Activated T-cell treated with anti-CD3 and anti-CD28 coated beads for 24 hours (primary cell): ENCODE measurements around the gene RSRC1.
"Not testable (repeated sequence)": the region's sequence is repeated elsewhere in the genome, so short reads cannot be mapped to it uniquely, and the experiment has no call there.

ENCODE experiments used
- DNase-seq: peaks from one replicate; pipeline ENCODE4 v3.0.0-alpha.2; 2020; ENCODE audit warnings: low read depth

Gene RSRC1

DNA sequence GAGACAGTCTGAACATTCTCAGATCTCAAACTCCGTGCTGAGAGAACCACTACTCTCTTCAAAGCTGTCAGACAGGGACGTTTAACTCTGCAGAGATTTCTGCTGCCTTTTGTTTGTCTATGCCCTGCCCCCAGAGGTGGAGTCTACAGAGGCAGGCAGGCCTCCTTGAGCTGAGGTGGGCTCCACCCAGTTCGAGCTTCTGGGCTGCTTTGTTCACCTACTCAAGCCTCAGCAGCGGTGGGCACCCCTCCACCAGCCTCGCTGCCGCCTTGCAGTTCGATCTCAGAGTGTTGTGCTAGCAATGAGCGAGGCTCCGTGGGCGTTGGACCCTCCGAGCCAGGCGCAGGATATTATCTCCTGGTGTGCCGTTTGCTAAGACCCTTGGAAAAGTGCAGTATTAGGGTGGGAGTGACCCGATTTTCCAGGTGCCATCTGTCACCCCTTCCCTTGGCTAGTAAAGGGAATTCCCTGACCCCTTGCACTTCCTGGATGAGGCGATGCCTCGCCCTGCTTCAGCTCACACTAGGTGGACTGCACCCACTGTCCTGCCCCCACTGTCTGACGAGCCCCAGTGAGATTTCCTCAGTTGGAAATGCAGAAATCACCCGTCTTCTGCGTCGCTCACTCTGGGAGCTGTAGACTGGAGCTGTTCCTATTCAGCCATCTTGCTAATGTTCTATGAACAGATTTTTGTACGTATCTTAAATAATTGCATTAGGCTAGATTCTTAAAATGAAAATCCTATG lies 220.0 kb downstream of the RSRC1 start:
- DNase-seq = not testable (repeated sequence)

- DNase-seq = no peak
These were observed 221.0 kb downstream of the RSRC1 start for GRCh38 chr3:158330870-158331269.

- no peak for DNase-seq
These were observed 223.8 kb downstream of the RSRC1 start for GRCh38 chr3:158333736-158334135.

DNA sequence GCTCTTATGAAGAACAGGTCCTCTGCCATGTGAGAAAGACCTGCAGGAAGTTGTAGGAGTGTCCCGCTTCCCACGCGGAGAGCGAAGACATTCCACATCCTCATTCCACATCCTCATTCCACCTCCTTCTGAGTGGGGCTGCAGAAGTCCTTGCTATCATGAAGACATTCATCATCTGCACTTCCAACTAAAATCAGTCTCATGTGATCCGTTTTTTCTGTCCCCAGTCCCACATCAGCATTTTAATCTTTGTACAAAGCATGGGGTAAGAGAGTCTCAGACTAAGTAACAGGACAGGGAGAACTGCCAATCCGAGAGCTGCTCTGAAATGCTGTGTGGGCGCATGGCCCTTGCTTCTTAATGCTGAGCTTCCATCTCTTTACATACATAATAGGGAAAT lies 227.2 kb downstream of the RSRC1 start:
- DNase-seq = no peak

- DNase-seq = no peak
These were observed 229.7 kb downstream of the RSRC1 start for GRCh38 chr3:158339638-158340037.

- not testable (repeated sequence) for DNase-seq
These were observed 231.1 kb downstream of the RSRC1 start for GRCh38 chr3:158340951-158341350.

- no peak for DNase-seq
These were observed 238.1 kb downstream of the RSRC1 start for GRCh38 chr3:158347966-158348365.

GRCh38 chr3:158350971-158351370 lies 241.1 kb downstream of the RSRC1 start:
- no peak for DNase-seq

- no peak for DNase-seq
These were observed 242.7 kb downstream of the RSRC1 start for GRCh38 chr3:158352551-158352950.

- DNase-seq = no peak
These were observed 244.8 kb downstream of the RSRC1 start for GRCh38 chr3:158354713-158355112.

DNA sequence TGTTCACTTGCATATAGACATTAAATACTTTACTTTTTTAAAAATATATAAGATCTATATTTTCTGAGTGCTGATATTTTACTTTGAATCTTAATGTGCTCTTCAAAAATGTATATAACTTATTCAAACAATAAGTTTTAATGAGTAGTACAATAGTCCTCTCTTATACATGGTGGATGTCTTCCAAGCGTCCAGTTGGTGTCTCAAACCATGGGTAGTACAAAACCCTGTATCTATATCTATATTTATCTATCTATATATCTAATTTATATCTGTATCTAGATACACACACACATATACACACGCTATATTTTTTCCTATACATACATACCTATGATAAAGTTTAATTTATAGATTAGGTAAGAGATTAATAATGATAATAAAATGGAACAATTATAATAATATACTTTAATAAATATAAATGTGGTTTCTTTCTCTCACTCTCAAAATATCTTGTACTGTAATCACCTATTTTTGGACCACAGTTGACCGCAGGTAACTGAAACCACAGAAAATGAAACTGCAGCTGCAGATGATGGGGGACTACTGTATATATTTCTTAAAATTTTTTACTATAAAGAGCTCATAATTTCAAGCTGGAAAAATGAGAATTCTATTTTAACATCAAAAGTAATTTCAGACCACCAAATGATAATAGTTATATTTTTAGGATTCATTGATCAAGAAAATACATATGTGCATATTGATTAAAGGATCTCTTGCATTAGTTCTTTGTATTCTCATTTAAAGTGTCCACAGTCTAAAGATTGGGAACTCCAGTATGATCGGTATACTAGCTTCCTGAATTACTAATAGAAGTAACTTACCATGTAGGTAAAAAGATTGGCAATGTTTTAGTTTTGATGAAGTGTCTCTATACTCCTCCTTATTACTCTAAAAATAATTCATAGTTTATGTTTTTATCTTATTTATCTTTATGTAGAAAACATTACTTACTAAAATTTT lies 246.0 kb downstream of the RSRC1 start:
- DNase-seq = no peak

DNA sequence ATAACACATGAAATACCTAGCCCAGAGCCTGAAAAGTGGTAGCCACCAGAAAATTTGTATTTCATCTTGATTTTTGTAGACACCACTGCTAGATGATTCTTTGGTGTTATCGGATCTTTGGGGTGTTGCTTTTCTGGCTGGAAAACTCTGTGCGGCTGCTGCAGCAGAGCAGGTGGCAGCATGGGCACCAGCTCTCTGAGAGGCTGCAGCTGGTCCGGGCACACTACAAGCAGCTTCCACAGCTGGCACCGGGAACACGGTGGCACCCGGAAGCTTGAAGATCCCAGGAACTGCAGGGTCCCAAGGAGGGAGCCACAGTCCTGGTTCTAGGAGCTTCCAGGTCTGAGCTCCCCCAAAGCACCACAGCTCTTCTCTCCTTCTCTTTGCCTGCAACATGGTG lies 249.4 kb downstream of the RSRC1 start:
- DNase-seq = no peak

- no peak for DNase-seq
These were observed 251.0 kb downstream of the RSRC1 start for GRCh38 chr3:158360756-158361448.

DNA sequence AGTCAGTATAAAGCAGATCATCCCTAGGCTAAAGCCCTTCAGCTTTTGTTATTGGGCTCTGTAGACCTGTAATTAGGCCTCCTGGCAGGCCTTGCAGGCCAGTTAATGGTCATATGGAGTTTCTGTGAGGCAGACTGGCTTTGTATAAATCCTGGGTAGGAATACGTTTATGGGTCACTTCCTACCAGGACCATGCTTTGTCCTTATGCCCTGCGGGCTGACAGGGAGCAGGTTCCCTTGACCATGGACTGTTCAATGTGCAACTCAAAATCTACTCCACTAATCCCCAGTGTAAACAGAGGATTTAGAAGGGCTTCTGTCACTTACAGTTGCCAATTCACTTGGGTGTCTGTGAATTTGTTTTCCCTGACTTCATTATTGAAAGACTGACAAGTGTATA lies 258.4 kb downstream of the RSRC1 start:
- DNase-seq = no peak

DNA sequence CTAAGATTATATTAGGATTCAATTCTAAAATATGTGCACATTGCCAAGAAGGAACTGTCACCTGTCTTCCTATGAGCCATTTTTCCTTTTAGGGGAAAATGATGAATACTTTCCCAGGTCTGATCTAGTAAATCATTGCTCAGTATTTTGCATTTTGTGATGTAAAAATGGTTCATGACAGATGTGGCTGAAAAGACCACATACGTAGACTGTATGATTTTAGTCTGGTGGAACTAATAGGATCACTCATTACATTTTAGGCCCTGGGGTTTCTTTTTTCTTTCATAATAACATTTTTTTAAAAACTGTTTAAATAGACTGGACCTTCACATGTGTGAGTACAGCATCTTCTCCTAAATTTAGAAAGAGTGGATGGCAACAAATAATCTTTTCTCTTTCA lies 259.4 kb downstream of the RSRC1 start:
- no peak for DNase-seq

- no peak for DNase-seq
These were observed 269.6 kb downstream of the RSRC1 start for GRCh38 chr3:158379517-158379916.

DNA sequence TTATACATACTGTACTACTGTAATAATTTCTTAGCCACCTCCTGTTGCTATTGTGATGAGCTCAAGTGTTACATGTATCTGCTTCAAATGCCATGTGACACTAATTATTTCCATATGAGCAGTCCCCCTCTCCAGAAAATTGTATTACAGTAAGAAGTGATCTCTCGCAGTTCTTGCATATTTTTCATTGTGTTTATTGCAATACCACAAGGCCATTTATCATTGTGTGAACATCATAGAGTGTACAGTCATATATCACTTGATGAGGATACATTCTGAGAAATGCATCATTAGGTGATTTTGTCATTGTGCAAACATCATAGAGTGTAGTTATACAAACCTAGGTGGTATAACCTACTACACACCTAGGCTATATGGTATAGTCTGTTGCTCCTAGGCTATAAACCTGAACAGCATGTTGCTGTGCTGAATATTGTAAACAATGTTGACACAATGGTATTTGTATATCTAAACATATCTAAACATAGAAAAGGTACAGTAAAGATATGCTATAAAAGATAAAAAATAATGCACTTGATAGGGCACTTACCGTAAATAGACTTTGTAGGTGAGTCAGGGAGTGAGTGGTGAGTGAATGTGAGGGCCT lies 271.5 kb downstream of the RSRC1 start:
- DNase-seq = no peak

- DNase-seq = no peak
These were observed 272.6 kb downstream of the RSRC1 start for GRCh38 chr3:158382479-158382878.

GRCh38 chr3:158384019-158384418 lies 274.1 kb downstream of the RSRC1 start:
- DNase-seq = no peak

DNA sequence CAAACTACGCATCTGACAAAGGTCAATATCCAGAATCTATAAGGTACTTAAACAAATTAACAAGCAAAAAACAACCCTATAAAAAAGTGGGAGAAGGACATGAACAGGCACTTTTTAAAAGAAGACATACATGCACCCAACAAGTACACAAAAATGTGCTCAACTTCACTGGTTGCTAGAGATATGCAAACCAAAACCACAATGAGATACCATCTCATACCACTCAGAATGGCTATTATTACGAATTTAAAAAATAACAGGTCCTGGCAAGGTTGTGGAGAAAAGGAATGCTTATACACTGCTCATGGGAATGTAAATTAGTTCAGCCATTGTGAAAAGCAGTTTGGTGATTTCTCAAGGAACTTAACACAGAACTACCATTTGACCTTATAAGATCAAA lies 285.5 kb downstream of the RSRC1 start:
- no peak for DNase-seq

DNA sequence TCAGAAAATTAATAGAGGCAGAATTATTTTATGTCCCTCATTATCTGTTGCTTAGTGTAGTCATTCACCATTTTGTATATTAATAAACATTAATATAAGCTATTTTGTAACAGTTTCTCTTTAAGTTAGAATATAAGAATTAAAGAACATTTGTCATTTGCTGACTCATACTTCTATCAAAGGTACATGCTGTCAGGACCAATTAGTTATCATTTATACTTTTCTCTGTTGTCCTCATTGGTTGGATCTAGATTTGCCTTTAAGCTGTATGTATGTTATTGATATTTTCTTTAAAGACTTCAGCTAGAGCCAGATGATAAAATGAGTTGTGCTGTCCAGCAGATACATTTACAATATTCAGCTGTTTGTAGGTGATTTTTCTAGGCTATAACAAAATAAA lies 292.7 kb downstream of the RSRC1 start:
- DNase-seq = no peak

DNA sequence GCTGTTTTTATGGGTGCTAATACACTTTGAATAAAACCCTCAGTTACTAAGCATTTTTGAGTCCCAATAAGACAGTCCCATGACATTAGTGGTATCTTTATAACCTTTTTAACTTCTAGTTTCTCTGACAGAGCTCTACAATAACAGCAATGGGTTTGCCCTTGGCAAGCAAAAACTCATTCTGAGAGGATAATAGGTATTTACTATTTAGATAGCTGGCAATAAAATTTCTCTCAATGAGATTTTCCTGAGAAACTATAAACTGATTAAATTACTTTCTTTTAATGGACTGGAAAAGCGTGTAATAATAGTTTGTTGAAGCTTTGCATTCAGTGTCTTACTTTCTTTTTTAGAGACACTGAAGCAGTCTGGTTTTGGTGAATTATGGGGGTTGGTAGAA lies 293.1 kb downstream of the RSRC1 start:
- DNase-seq = no peak
